Measurements from ENCODE around the gene ONECUT2. TPM values are rescaled to one million over a fixed set of nuclear protein-coding genes. Genes with fewer than 3 reads are reported as not detected.

The ONECUT2 gene
- polyA plus RNA-seq, 1 of the 3 experiments (the other 2 are of a cell fraction): 0.16 TPM

- ChIA-PET CTCF (interaction anchor here (1.0 to 1.6 kb wide), 3 partner anchors 13 to 146 kb away, joined by 3 to 6 read pairs (median 4); no protein-coding TSS in a partner anchor), POLR2A (no interaction called here)
- Histone ChIP-seq H3K4me3 (ENCODE audit: low read depth in 2 of 2, low read length in 1 of 2) (no peak overlapping the region), H4K20me1 (ENCODE audit: insufficient read depth) (no peaks in the 10 kb centered on the region), H3K27ac (ENCODE audit: low read depth in 2 of 2, low read length in 1 of 2) (no peak overlapping the region), H2AFZ (ENCODE audit: low read depth) (no peak overlapping the region), H3K9ac (no peak overlapping the region), H3F3A (replicated peaks; ENCODE audit: insufficient read depth) (no peaks in the 10 kb centered on the region), H3K27me3 (ENCODE audit: insufficient read depth) (no peaks in the 10 kb centered on the region), H3K36me3 (replicated peaks in 1 of 2; ENCODE audit: control insufficient read depth in 1 of 2, insufficient read depth in 2 of 2, low read length in 1 of 2) (no peaks in the 10 kb centered on the region), H3K9me2 (no peaks in the 10 kb centered on the region; the same call in 1 of the 2 replicates), H3K4me1 (ENCODE audit: control insufficient read depth in 1 of 2, insufficient read depth in 2 of 2, low read depth in 1 of 2, low read length in 1 of 2) (no peaks in the 10 kb centered on the region), H3K79me2 (ENCODE audit: insufficient read depth) (no peaks in the 10 kb centered on the region), H3K9me3 (no peaks in the 10 kb centered on the region), H3K4me2 (no peak overlapping the region)
- TF ChIP-seq ELF1 (IDR thresholded peaks at IDR 0.05) (no peak), USF2 (IDR thresholded peaks at IDR 0.05; ENCODE audit: borderline replicate concordance, low read depth, low read length) (no peak), MEF2A (IDR thresholded peaks at IDR 0.05; ENCODE audit: borderline replicate concordance, low read depth) (no peak)
- DNase-seq: no peak
- WGBS (ENCODE audit: low lambda C conversion rate): 18% methylated on average over 4 of the region's 4 CpGs
Observed at GRCh38 chr18:57416542-57416941, 18.6 kb upstream of the ONECUT2 start.

- no peaks in the 10 kb centered on the region for H3K27me3 ChIP-seq (ENCODE audit: insufficient read depth)
- CTCF ChIA-PET: no interaction called here
- no peaks in the 10 kb centered on the region for H4K20me1 ChIP-seq (ENCODE audit: insufficient read depth)
- H3K4me3 ChIP-seq (ENCODE audit: low read depth in 2 of 2, low read length in 1 of 2): no peak overlapping the region
- no peak overlapping the region for H2AFZ ChIP-seq (ENCODE audit: low read depth)
- H3K4me1 ChIP-seq (ENCODE audit: control insufficient read depth in 1 of 2, insufficient read depth in 2 of 2, low read depth in 1 of 2, low read length in 1 of 2): no peaks in the 10 kb centered on the region
- no peaks in the 10 kb centered on the region; the same call in 1 of the 2 replicates for H3K9me2 ChIP-seq
- no peaks in the 10 kb centered on the region for H3K36me3 ChIP-seq (replicated peaks in 1 of 2; ENCODE audit: control insufficient read depth in 1 of 2, insufficient read depth in 2 of 2, low read length in 1 of 2)
- whole genome bisulfite sequencing (ENCODE audit: low lambda C conversion rate): 69% methylated on average over 3 of the region's 3 CpGs
- no peaks in the 10 kb centered on the region for H3K9me3 ChIP-seq
- TF ChIP-seq IRF3 (IDR thresholded peaks at IDR 0.05; ENCODE audit: low read depth, low read length) (no peak), MXI1 (IDR thresholded peaks at IDR 0.05; ENCODE audit: low read depth, low read length) (no peak), NFIC (IDR thresholded peaks at IDR 0.05; ENCODE audit: borderline replicate concordance) (no peak), EP300 (IDR thresholded peaks at IDR 0.05; ENCODE audit: borderline replicate concordance in 1 of 2, low read depth in 1 of 2, low read length in 1 of 2) (no peak), NRF1 (IDR thresholded peaks at IDR 0.05; ENCODE audit: low read depth, low read length) (no peak), POLR2AphosphoS5 (IDR thresholded peaks at IDR 0.05; ENCODE audit: low read depth, low read length) (no peak)
- no peak overlapping the region for H3K9ac ChIP-seq
- H3K4me2 ChIP-seq: no peak overlapping the region
- H3K79me2 ChIP-seq (ENCODE audit: insufficient read depth): no peaks in the 10 kb centered on the region
- H3K27ac ChIP-seq (ENCODE audit: low read depth in 2 of 2, low read length in 1 of 2): no peak overlapping the region
- H3F3A ChIP-seq (replicated peaks; ENCODE audit: insufficient read depth): no peaks in the 10 kb centered on the region
- POLR2A ChIA-PET: no interaction called here
- DNase-seq: no peak
Observed at GRCh38 chr18:57422313-57422872, 12.8 kb upstream of the ONECUT2 start.

- no peak for TF ChIP-seq JUND (IDR thresholded peaks at IDR 0.05)
- TF ChIP-seq RFX5 (IDR thresholded peaks at IDR 0.05; ENCODE audit: low read length): no peak
- TF ChIP-seq TCF12 (IDR thresholded peaks at IDR 0.05): no peak
- TF ChIP-seq ZBTB33 (IDR thresholded peaks at IDR 0.05; ENCODE audit: borderline replicate concordance, low read depth): no peak
- no peak for TF ChIP-seq MEF2A (IDR thresholded peaks at IDR 0.05; ENCODE audit: borderline replicate concordance, low read depth)
- no peak for TF ChIP-seq EP300 (IDR thresholded peaks at IDR 0.05; ENCODE audit: borderline replicate concordance in 1 of 2, low read depth in 1 of 2, low read length in 1 of 2)
- no peak for TF ChIP-seq SIN3A (IDR thresholded peaks at IDR 0.05; ENCODE audit: borderline replicate concordance, low read depth, low read length)
- no peak for TF ChIP-seq PBX3 (IDR thresholded peaks at IDR 0.05)
- TF ChIP-seq MAX (IDR thresholded peaks at IDR 0.05; ENCODE audit: low read depth): no peak
- TF ChIP-seq EZH2phosphoT487 (IDR thresholded peaks at IDR 0.05; ENCODE audit: borderline replicate concordance, low read depth): no peak
- TF ChIP-seq TEAD4 (IDR thresholded peaks at IDR 0.05; ENCODE audit: borderline replicate concordance, insufficient read depth): no peak
- ChIA-PET POLR2A (no interaction called here), CTCF (interaction anchor here (1.0 kb wide), 1 partner anchor 11 kb away, joined by 3 read pairs; no protein-coding TSS in a partner anchor)
- Histone ChIP-seq H3K36me3 (replicated peaks in 1 of 2; ENCODE audit: control insufficient read depth in 1 of 2, insufficient read depth in 2 of 2, low read length in 1 of 2) (no peaks in the 10 kb centered on the region), H3K4me3 (ENCODE audit: low read depth in 2 of 2, low read length in 1 of 2) (no peak overlapping the region), H3F3A (replicated peaks; ENCODE audit: insufficient read depth) (no peaks in the 10 kb centered on the region), H3K27me3 (ENCODE audit: insufficient read depth) (no peaks in the 10 kb centered on the region), H3K79me2 (ENCODE audit: insufficient read depth) (no peaks in the 10 kb centered on the region), H3K4me1 (ENCODE audit: control insufficient read depth in 1 of 2, insufficient read depth in 2 of 2, low read depth in 1 of 2, low read length in 1 of 2) (no peaks in the 10 kb centered on the region), H3K27ac (ENCODE audit: low read depth in 2 of 2, low read length in 1 of 2) (no peak overlapping the region), H3K9me3 (no peaks in the 10 kb centered on the region), H3K4me2 (no peak overlapping the region), H3K9me2 (no peaks in the 10 kb centered on the region), H3K9ac (no peak overlapping the region), H2AFZ (ENCODE audit: low read depth) (no peak overlapping the region), H4K20me1 (ENCODE audit: insufficient read depth) (no peaks in the 10 kb centered on the region)
- no peak for DNase-seq
Observed at GRCh38 chr18:57423821-57424220, 11.4 kb upstream of the ONECUT2 start.

Data from SK-N-SH (cell line).